ENCODE data around the gene RNF215.

The RNF215 gene

GRCh38 chr22:30425327-30425615 lies 38.1 kb upstream of the RNF215 start:
- Histone ChIP-seq H3K9me3 (ENCODE audit: control insufficient read depth, insufficient read depth, low read length) (no peaks in the 10 kb centered on the region), H3K36me3 (ENCODE audit: insufficient read depth, low read length) (no peaks in the 10 kb centered on the region), H3K9ac (ENCODE audit: low read depth, low read length) (peak overlapping the region; percentile 57; the same call in 1 of the 2 replicates), H3K4me1 (ENCODE audit: insufficient read depth, low read length) (peaks cover 13% of the 10 kb centered on the region)

DNA sequence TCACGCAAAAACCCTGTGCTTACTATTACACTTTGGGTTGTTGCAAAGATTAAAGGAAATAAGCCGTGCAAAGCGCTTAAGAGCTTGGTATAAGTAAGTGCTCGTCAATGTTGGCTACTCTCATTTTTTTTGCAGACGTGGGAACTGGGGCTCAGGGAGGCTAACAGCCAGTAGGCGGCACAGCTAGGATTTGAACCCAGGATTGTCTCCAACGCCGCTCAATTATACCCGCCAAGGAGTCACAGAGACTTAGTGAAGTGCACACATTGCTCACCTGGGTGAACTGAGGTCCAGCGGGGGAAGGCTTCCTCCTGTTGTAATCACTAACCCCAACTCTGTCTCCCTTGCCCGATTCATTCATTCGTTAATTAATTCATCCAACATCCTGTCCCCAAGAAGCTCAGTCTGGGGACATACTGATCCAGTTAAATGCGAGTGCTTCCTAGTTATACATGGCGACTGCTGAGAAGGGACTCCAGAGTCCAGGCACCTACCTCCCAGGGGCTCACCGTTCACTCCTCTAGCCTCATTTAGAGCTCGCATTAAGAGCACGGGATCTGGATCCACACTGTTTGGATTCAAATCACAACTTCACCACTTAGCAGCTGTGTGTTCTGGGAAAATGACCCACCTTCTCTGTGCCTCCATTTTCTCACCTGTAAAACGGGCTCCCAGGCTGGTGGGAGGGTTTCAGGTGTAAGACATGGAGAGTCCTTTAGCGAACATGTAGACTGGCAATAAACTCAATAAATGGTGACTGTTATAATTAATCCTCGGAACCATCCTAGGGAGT lies 37.5 kb upstream of the RNF215 start:
- Histone ChIP-seq H3K9me3 (ENCODE audit: control insufficient read depth, insufficient read depth, low read length) (no peaks in the 10 kb centered on the region), H3K4me1 (ENCODE audit: insufficient read depth, low read length) (peaks cover 13% of the 10 kb centered on the region), H3K36me3 (ENCODE audit: insufficient read depth, low read length) (no peaks in the 10 kb centered on the region), H3K9ac (ENCODE audit: low read depth, low read length) (peak overlapping the region; percentile 57)

GRCh38 chr22:30423959-30424533 lies 36.8 kb upstream of the RNF215 start:
- Histone ChIP-seq H3K9ac (ENCODE audit: low read depth, low read length) (peak overlapping the region; percentile 57), H3K36me3 (ENCODE audit: insufficient read depth, low read length) (no peaks in the 10 kb centered on the region), H3K4me1 (ENCODE audit: insufficient read depth, low read length) (peaks cover 13% of the 10 kb centered on the region)

DNA sequence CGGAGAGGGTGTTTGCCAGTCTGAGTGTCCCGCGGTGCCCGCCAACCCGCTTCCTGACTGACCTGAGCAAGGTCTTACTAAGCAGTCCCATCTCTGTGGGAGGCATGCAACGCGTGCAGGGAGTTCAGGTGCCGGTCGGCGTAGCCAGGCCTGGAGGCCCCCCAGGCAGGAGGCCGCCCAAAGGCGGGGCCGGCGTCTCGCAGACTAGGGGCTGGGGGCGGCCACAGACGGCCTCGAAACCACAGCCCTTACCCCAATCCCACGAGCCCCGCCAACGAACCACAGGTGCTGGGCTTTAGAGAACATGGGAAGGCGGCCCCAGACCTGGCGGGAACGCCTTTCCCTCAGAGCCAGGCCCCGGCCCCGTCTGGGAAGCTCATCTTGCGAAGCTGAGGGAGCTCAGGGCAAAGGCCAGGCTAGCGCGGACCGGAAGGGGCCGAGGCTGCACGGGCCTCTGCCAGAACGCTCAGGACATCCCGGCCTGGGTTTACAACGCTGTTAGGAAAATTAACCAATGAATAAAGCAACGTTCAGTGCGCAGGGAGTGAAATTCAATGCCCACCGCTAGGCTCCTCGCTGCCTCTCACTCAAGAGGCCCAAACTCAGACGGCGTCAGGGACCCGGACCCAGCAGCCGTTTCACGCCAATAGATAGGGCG lies 36.2 kb upstream of the RNF215 start:
- Histone ChIP-seq H3K36me3 (ENCODE audit: insufficient read depth, low read length) (no peaks in the 10 kb centered on the region), H3K9ac (ENCODE audit: low read depth, low read length) (peak overlapping the region; percentile 57), H3K9me3 (ENCODE audit: control insufficient read depth, insufficient read depth, low read length) (no peaks in the 10 kb centered on the region), H3K4me1 (ENCODE audit: insufficient read depth, low read length) (peaks cover 13% of the 10 kb centered on the region)

More at GRCh38 chr22:30423959-30424533, 36.8 kb upstream of the RNF215 start:
- H3K9me3 ChIP-seq (ENCODE audit: control insufficient read depth, insufficient read depth, low read length) = no peaks in the 10 kb centered on the region

DNA sequence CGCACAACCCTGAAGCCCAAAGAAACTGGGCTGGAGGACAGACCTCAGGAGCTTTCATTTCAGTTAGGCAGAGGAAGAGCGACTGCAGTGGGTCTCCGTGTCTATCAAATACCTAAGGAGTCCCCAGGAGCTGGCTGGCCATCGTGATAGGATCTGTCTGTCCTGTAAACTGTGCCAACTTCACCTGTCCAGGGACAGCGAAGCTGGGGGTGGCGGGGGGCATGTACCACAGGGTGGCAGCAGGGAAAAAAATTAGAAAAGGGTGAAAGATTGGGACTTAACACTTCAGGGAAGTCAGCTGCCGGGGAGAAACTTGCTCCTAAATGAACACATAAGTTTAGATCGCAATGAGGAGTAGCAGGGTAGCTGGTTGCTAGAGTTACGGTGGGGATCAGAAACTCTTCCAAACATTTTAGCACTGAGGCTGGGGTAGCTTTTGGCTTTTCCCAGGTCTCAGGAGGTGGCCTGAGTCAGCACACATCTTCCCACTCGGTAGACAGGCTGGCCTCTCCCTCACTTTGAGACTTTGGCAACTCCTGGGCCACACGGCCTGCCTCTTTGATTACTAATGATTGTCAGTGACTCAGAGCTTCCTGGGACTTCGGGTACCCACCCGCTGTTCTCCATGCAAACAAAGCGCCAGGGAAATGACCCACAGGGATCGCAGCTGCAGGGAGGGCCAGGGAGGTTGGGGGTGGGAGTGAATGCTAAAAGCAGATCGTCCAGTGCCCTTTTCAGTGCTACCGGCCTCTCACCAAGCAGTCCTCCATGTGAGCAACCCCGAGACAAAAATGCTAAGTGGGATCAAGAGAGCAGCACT lies 35.5 kb upstream of the RNF215 start:
- H3K36me3 ChIP-seq (ENCODE audit: insufficient read depth, low read length) = 0 out of 2 replicates have a peak, but pooled peaks cover 2% of the 10 kb centered on the region

GRCh38 chr22:30421695-30422480 lies 34.7 kb upstream of the RNF215 start:
- peaks cover 13% of the 10 kb centered on the region for H3K4me1 ChIP-seq (ENCODE audit: insufficient read depth, low read length)
- H3K9ac ChIP-seq (ENCODE audit: low read depth, low read length) = no peak overlapping the region; the same call in 1 of the 2 replicates
- H3K36me3 ChIP-seq (ENCODE audit: insufficient read depth, low read length) = 0 out of 2 replicates have a peak, but pooled peaks cover 3% of the 10 kb centered on the region

More for the DNA sequence above, 35.5 kb upstream of the RNF215 start:
- H3K9ac ChIP-seq (ENCODE audit: low read depth, low read length) = peak overlapping the region; percentile 57
- peaks cover 13% of the 10 kb centered on the region for H3K4me1 ChIP-seq (ENCODE audit: insufficient read depth, low read length)
- H3K9me3 ChIP-seq (ENCODE audit: control insufficient read depth, insufficient read depth, low read length) = no peaks in the 10 kb centered on the region

GRCh38 chr22:30420347-30421125 lies 33.3 kb upstream of the RNF215 start:
- Histone ChIP-seq H3K9me3 (ENCODE audit: control insufficient read depth, insufficient read depth, low read length) (no peaks in the 10 kb centered on the region), H3K36me3 (ENCODE audit: insufficient read depth, low read length) (peaks cover 13% of the 10 kb centered on the region; the same call in 1 of the 2 replicates), H3K9ac (ENCODE audit: low read depth, low read length) (no peak overlapping the region), H3K4me1 (ENCODE audit: insufficient read depth, low read length) (peaks cover 13% of the 10 kb centered on the region)

More at GRCh38 chr22:30421695-30422480, 34.7 kb upstream of the RNF215 start:
- H3K9me3 ChIP-seq (ENCODE audit: control insufficient read depth, insufficient read depth, low read length) = no peaks in the 10 kb centered on the region

- H3K9ac ChIP-seq (ENCODE audit: low read depth, low read length) = no peak overlapping the region
- no peaks in the 10 kb centered on the region for H3K9me3 ChIP-seq (ENCODE audit: control insufficient read depth, insufficient read depth, low read length)
- peaks cover 13% of the 10 kb centered on the region for H3K36me3 ChIP-seq (ENCODE audit: insufficient read depth, low read length)
- H3K4me1 ChIP-seq (ENCODE audit: insufficient read depth, low read length) = peaks cover 4% of the 10 kb centered on the region; the same call in 1 of the 2 replicates
These were observed 29.6 kb upstream of the RNF215 start for GRCh38 chr22:30416837-30417236.

- no peak overlapping the region for H3K9ac ChIP-seq (ENCODE audit: low read depth, low read length)
- no peaks in the 10 kb centered on the region for H3K4me1 ChIP-seq (ENCODE audit: insufficient read depth, low read length)
- H3K36me3 ChIP-seq (ENCODE audit: insufficient read depth, low read length) = peaks cover 13% of the 10 kb centered on the region
- H3K9me3 ChIP-seq (ENCODE audit: control insufficient read depth, insufficient read depth, low read length) = no peaks in the 10 kb centered on the region
These were observed 29.2 kb upstream of the RNF215 start for GRCh38 chr22:30416403-30416802.

GRCh38 chr22:30414525-30415047 lies 27.4 kb upstream of the RNF215 start:
- Histone ChIP-seq H3K9ac (ENCODE audit: low read depth, low read length) (no peak overlapping the region), H3K4me1 (ENCODE audit: insufficient read depth, low read length) (no peaks in the 10 kb centered on the region), H3K36me3 (ENCODE audit: insufficient read depth, low read length) (peaks cover 13% of the 10 kb centered on the region), H3K9me3 (ENCODE audit: control insufficient read depth, insufficient read depth, low read length) (no peaks in the 10 kb centered on the region)

- peaks cover 13% of the 10 kb centered on the region for H3K36me3 ChIP-seq (ENCODE audit: insufficient read depth, low read length)
- no peaks in the 10 kb centered on the region for H3K9me3 ChIP-seq (ENCODE audit: control insufficient read depth, insufficient read depth, low read length)
- no peak overlapping the region for H3K9ac ChIP-seq (ENCODE audit: low read depth, low read length)
- no peaks in the 10 kb centered on the region for H3K4me1 ChIP-seq (ENCODE audit: insufficient read depth, low read length)
These were observed 26.7 kb upstream of the RNF215 start for GRCh38 chr22:30413745-30414524.

- Histone ChIP-seq H3K9me3 (ENCODE audit: control insufficient read depth, insufficient read depth, low read length) (no peaks in the 10 kb centered on the region), H3K4me1 (ENCODE audit: insufficient read depth, low read length) (no peaks in the 10 kb centered on the region), H3K36me3 (ENCODE audit: insufficient read depth, low read length) (peaks cover 11% of the 10 kb centered on the region), H3K9ac (ENCODE audit: low read depth, low read length) (no peak overlapping the region)
These were observed 25.8 kb upstream of the RNF215 start for GRCh38 chr22:30413001-30413400.

All from ES-I3 (cell line).